A375 (cell line): Measurements from ENCODE around the gene SGSM2. TPM values are rescaled to one million over a fixed set of nuclear protein-coding genes. Genes with fewer than 3 reads are reported as not detected.

Experiments used
- small RNA-seq: library from RNA; depleted of rRNA; stranded (forward); fragments of <200 nt; gene quantifications from one replicate; pipeline ENCODE3, GENCODE V24; 2014
- total RNA-seq: library from RNA; depleted of rRNA; stranded (reverse); fragments of >200 nt; shearing (Covaris generic); gene quantifications from 2 replicates; pipeline ENCODE4 v1.2.3, GENCODE V29; 2014; rRNA removed

SGSM2 gene
- 37.5 and 50.3 TPM in 2 replicates for total RNA-seq

GRCh38 chr17:2336852-2337543, at the start of gene SGSM2:
TSS of gene SGSM2 (plus strand) at chr17:2337501. CDS start at chr17:2337689, 188 bp downstream.

DNA sequence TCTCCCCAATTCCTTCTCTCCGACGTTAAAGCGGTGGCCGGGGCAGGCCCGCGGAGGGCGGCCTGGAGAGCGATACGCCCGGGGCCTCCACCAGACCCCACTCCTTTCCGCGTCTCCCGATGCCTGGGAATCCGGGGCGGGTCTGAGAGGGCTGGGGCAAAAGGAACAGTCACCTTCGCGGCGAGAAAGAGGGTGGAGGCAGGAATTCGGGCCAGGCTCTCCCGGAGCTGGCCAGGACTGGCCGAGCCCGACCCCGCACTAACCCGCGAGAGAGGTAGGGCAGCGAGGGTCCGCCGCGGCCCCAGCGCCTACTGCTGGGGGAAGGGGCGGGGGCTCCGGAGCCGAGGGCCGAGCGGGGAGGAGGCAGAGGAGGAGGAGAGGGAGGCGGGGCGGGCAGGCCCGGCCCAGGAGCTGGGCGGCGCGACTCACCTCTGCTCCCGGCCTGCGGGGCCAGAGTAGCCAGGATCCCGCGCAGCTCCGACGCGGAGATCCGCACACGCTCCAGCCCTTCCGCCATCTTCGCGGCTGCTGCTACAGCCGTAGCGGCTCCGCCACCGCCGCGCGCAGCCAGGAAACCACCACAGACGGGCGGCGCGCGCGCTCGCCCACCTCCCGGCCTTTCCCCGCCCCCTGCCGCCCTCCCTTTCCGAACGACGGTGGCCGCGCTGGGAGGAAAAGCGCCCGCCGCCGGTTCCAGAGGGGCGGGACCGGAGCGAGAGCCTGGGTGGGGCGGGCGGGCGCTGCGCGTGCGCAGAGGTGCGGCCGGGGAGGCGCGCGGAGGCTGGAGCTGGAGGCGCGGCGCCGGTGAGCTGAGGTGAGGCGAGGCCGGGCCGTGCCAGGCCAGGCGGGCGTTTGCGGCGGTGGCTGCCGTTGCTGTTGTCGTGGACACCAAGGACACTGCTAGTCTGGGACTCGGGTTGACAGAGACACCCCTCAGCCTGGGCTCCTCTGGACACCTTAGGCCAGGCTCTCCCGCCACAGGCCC, 33.8 kb upstream of the SGSM2 start, which contains the start of the genes SMG6 and SRR:
SMG6 (minus strand) TSS at position 582 of the 985 bp plus-strand sequence; CDS start at position 517, 65 bp downstream.
SRR (plus strand) TSS at position 747 of the 985 bp plus-strand sequence. CDS start 11,611 bp downstream, outside the sequence.

GRCh38 chr17:2336215-2336851, 968 bp upstream of the SGSM2 start, which contains the start of gene TSR1:
TSS of gene TSR1 (minus strand) at chr17:2336457. CDS start at chr17:2336427, 30 bp downstream.

GRCh38 chr17:2400877-2401425, 63.6 kb downstream of the SGSM2 start, which contains the start of gene MNT:
TSS of gene MNT (minus strand) at chr17:2401060. CDS start at chr17:2400712, 348 bp downstream.

Small RNAs within 50 kb of the gene (small RNA-seq; reads per million reads assigned to genes)
- not detected for gene AC006435.3
- gene AC006435.4 = not detected
- 522 reads per million, percentile 98 among the genes with 10 or more reads in this experiment for gene SNORD91A
- 246 reads per million, percentile 97 among the genes with 10 or more reads in this experiment for gene SNORD91B

Other genes with a start within 250 kb of the SGSM2 start
- 13.7 and 15.7 TPM in 2 replicates for gene SMG6, start 33.7 kb upstream of the SGSM2 start, total RNA-seq
- 2.0 and 5.7 TPM in 2 replicates for gene SRR, start 33.6 kb upstream of the SGSM2 start, total RNA-seq
- 155 and 176 TPM in 2 replicates for gene TSR1, start 1.0 kb upstream of the SGSM2 start, total RNA-seq
- gene MNT, start 63.6 kb downstream of the SGSM2 start, total RNA-seq = 21.7 and 27.1 TPM in 2 replicates
- gene METTL16, start 174.4 kb downstream of the SGSM2 start, total RNA-seq = 17.3 and 19.5 TPM in 2 replicates